T1000 (cell line): ENCODE measurements around the gene AP2A2.
"Not testable (repeated sequence)": the region's sequence is repeated elsewhere in the genome, so short reads cannot be mapped to it uniquely, and the experiment has no call there.

Experiments
- DNase-seq: peaks from one replicate; lab custom pipeline; 2025; ENCODE audit warnings: mixed read lengths; lab: John Stamatoyannopoulos, UW

AP2A2 gene

GRCh38 chr11:1015826-1016545 is 90.3 kb downstream of the AP2A2 start:
- no peak for DNase-seq

GRCh38 chr11:1016610-1017126 is 91.0 kb downstream of the AP2A2 start:
- not testable (repeated sequence) for DNase-seq

- no peak for DNase-seq
Observed at GRCh38 chr11:1017269-1018005, 91.8 kb downstream of the AP2A2 start.

- no peak for DNase-seq
Observed at GRCh38 chr11:1018091-1018490, 92.4 kb downstream of the AP2A2 start.

GRCh38 chr11:1019321-1019910 is 93.7 kb downstream of the AP2A2 start:
- DNase-seq, result no peak

- DNase-seq, result no peak
Observed at GRCh38 chr11:1020211-1020905, 94.7 kb downstream of the AP2A2 start.

GRCh38 chr11:1022411-1022810 is 96.7 kb downstream of the AP2A2 start:
- DNase-seq, result no peak

- DNase-seq, result no peak
Observed at GRCh38 chr11:1022908-1023810, 97.5 kb downstream of the AP2A2 start.

- no peak for DNase-seq
Observed at GRCh38 chr11:1023811-1024596, 98.3 kb downstream of the AP2A2 start.

GRCh38 chr11:1024597-1025409 is 99.1 kb downstream of the AP2A2 start:
- no peak for DNase-seq

- no peak for DNase-seq
Observed at GRCh38 chr11:1025410-1026162, 99.9 kb downstream of the AP2A2 start.

- DNase-seq, result no peak
Observed at GRCh38 chr11:1026163-1026450, 100.4 kb downstream of the AP2A2 start.

GRCh38 chr11:1026641-1027482 is 101.2 kb downstream of the AP2A2 start:
- no peak for DNase-seq

- no peak for DNase-seq
Observed at GRCh38 chr11:1027483-1028290, 102.0 kb downstream of the AP2A2 start.

- DNase-seq, result no peak
Observed at GRCh38 chr11:1028291-1028540, 102.5 kb downstream of the AP2A2 start.

- DNase-seq, result no peak
Observed at GRCh38 chr11:1028616-1029015, 102.9 kb downstream of the AP2A2 start.

GRCh38 chr11:1029051-1029450 is 103.4 kb downstream of the AP2A2 start:
- DNase-seq, result no peak

- DNase-seq, result no peak
Observed at GRCh38 chr11:1029654-1030053, 104.0 kb downstream of the AP2A2 start.
